MM.1S (cell line): ENCODE data around the gene KCTD10.

Experiments used
- DNase-seq: peaks from one replicate; pipeline ENCODE4 v3.0.0-alpha.2; 2015
- H2AFZ ChIP-seq: fragments of 300-600 bp; sonication (generic); 2 replicates; pipeline ENCODE4 v1.6.0; 2016; ENCODE audit warnings: antibody characterized with exemption, low read length
- H3F3A ChIP-seq: fragments of 300-600 bp; sonication (generic); 2 replicates; pipeline ENCODE4 v1.6.1; 2016; ENCODE audit warnings: mild to moderate bottlenecking, antibody characterized with exemption, low read length, moderate library complexity, mixed read lengths; ENCODE audit not compliant: insufficient read depth
- H3K27ac ChIP-seq: fragments of 300-600 bp; sonication (generic); 2 replicates; pipeline ENCODE4 v1.5.1; 2016; ENCODE audit warnings: mild to moderate bottlenecking, low read length
- H3K27me3 ChIP-seq: fragments of 300-600 bp; sonication (generic); replicated peaks from 2 replicates; pipeline ENCODE4 v1.6.0; 2016; ENCODE audit warnings: low read length; ENCODE audit not compliant: insufficient read depth
- H3K36me3 ChIP-seq: fragments of 300-600 bp; sonication (generic); replicated peaks from 2 replicates; pipeline ENCODE4 v1.6.1; 2016; ENCODE audit warnings: mild to moderate bottlenecking, low read length, mixed read lengths; ENCODE audit not compliant: insufficient read depth
- H3K4me1 ChIP-seq: fragments of 300-600 bp; sonication (generic); 2 replicates; pipeline ENCODE4 v1.6.1; 2016; ENCODE audit warnings: low read length, mixed read lengths
- H3K4me2 ChIP-seq: fragments of 300-600 bp; sonication (generic); 2 replicates; pipeline ENCODE4 v1.6.0; 2016; ENCODE audit warnings: low read depth, low read length
- H3K4me3 ChIP-seq: fragments of 300-600 bp; sonication (generic); 2 replicates; pipeline ENCODE4 v1.5.1; 2016; ENCODE audit warnings: low read length, mixed read lengths
- H3K79me2 ChIP-seq: fragments of 300-600 bp; sonication (generic); 2 replicates; pipeline ENCODE4 v1.6.1; 2016; ENCODE audit warnings: mixed run types, low read length, mixed read lengths
- H3K9ac ChIP-seq: fragments of 300-600 bp; sonication (generic); 2 replicates; pipeline ENCODE4 v1.6.1; 2016; ENCODE audit warnings: low read length, mixed read lengths
- H3K9me2 ChIP-seq: fragments of 300-600 bp; sonication (generic); replicated peaks from 2 replicates; pipeline ENCODE4 v1.6.1; 2016; ENCODE audit warnings: mild to moderate bottlenecking, low read length, mixed read lengths; ENCODE audit not compliant: insufficient read depth
- H3K9me3 ChIP-seq: fragments of 300-600 bp; sonication (generic); replicated peaks from 2 replicates; pipeline ENCODE4 v1.6.1; 2016; ENCODE audit warnings: mild to moderate bottlenecking, low read length, mixed read lengths; ENCODE audit not compliant: insufficient read depth
- H4K20me1 ChIP-seq: fragments of 300-600 bp; sonication (generic); 2 replicates; pipeline ENCODE4 v1.6.1; 2016; ENCODE audit warnings: mild to moderate bottlenecking, low read length, moderate library complexity, mixed read lengths; ENCODE audit not compliant: insufficient read depth
- EZH2 ChIP-seq: fragments of 300-600 bp; sonication (generic); optimal IDR thresholded peaks from 2 replicates; pipeline ENCODE3; 2017; ENCODE audit warnings: low read depth, mild to moderate bottlenecking, antibody characterized with exemption, low read length, mixed read lengths
- EZH2phosphoT487 ChIP-seq: fragments of 300-600 bp; sonication (generic); IDR thresholded peaks from 2 replicates; pipeline ENCODE4 v1.6.1; 2018; ENCODE audit warnings: antibody characterized with exemption, low read length
- TF ChIP-seq, protein P1 (sequence below): fragments of 300-600 bp; sonication (generic); IDR thresholded peaks from 2 replicates; pipeline ENCODE4 v1.5.1; 2016; ENCODE audit warnings: antibody characterized with exemption, low read length, mixed read lengths

Gene KCTD10

DNA sequence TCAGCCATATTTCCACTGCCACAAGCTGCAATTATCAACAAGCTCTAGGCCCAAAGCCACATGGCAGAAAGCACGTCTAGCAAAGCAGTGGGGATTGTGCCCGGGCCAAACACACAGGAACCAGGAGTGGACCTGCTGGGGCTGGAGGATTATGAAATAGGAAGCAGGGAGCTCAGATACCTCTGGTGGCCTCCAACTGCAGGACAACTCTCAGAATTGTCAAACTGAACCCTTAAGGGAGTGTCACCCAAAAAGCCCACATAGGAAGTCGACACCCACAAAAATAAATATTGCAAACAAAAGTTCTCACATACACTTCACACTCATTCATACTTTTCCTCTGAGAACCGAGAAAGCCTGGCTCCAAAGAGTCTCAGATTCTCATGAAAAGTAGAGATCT lies 26.1 kb downstream of the KCTD10 start:
- Histone ChIP-seq H3K9ac (no peak overlapping the region), H3K36me3 (no peaks in the 10 kb centered on the region), H2AFZ (no peak overlapping the region), H3K4me3 (no peak overlapping the region), H4K20me1 (no peaks in the 10 kb centered on the region), H3K4me2 (no peak overlapping the region), H3K27ac (no peak overlapping the region), H3K27me3 (no peaks in the 10 kb centered on the region), H3F3A (no peaks in the 10 kb centered on the region), H3K9me3 (no peaks in the 10 kb centered on the region), H3K9me2 (no peaks in the 10 kb centered on the region), H3K79me2 (no peaks in the 10 kb centered on the region), H3K4me1 (no peaks in the 10 kb centered on the region)
- no peak for DNase-seq
- TF ChIP-seq EZH2 (no peak), EZH2phosphoT487 (no peak)
- TF ChIP-seq, protein P1, sequence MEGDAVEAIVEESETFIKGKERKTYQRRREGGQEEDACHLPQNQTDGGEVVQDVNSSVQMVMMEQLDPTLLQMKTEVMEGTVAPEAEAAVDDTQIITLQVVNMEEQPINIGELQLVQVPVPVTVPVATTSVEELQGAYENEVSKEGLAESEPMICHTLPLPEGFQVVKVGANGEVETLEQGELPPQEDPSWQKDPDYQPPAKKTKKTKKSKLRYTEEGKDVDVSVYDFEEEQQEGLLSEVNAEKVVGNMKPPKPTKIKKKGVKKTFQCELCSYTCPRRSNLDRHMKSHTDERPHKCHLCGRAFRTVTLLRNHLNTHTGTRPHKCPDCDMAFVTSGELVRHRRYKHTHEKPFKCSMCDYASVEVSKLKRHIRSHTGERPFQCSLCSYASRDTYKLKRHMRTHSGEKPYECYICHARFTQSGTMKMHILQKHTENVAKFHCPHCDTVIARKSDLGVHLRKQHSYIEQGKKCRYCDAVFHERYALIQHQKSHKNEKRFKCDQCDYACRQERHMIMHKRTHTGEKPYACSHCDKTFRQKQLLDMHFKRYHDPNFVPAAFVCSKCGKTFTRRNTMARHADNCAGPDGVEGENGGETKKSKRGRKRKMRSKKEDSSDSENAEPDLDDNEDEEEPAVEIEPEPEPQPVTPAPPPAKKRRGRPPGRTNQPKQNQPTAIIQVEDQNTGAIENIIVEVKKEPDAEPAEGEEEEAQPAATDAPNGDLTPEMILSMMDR, result no peak

DNA sequence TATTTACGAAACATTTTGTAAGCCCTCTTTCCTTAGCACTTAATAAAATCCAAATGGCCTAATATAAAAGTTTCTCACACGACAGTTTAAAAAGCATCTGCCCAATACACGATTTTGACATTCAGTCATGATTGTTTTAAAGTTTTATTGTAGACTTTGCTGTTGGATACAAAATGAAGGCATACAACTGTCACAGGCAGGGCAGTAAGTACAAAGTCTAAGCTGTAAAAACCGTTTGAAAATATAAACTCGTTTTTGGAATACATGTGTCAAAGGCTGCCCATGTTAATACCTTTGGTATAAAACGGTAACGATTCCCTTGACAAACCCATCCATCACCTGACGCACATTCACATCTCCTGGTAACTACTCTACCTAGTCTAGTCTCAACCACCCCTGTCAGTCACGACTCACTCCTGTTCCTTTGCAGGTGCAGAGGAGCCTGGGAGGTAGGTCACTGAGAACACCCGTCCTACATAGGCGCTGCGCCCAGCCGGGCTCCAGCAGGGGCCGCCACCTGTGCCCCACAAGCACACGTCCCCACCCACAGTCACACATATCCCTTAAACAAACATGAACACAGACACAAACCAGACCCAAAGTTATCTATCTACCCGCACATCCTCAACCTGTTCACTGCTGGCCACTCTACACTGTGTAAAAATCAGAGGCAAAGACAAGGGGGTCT lies 27.1 kb downstream of the KCTD10 start:
- H3K4me1 ChIP-seq, result no peaks in the 10 kb centered on the region
- DNase-seq, result no peak
- no peak overlapping the region for H3K4me2 ChIP-seq
- no peaks in the 10 kb centered on the region for H3K9me2 ChIP-seq
- no peaks in the 10 kb centered on the region for H3F3A ChIP-seq
- H3K9me3 ChIP-seq, result no peaks in the 10 kb centered on the region
- TF ChIP-seq, protein P1, result no peak
- TF ChIP-seq EZH2, result no peak
- no peak for TF ChIP-seq EZH2phosphoT487
- no peak overlapping the region for H3K9ac ChIP-seq
- H3K79me2 ChIP-seq, result no peaks in the 10 kb centered on the region
- H3K36me3 ChIP-seq, result no peaks in the 10 kb centered on the region
- H3K27me3 ChIP-seq, result no peaks in the 10 kb centered on the region
- no peaks in the 10 kb centered on the region for H4K20me1 ChIP-seq
- H3K27ac ChIP-seq, result no peak overlapping the region
- H3K4me3 ChIP-seq, result no peak overlapping the region
- H2AFZ ChIP-seq, result no peak overlapping the region

DNA sequence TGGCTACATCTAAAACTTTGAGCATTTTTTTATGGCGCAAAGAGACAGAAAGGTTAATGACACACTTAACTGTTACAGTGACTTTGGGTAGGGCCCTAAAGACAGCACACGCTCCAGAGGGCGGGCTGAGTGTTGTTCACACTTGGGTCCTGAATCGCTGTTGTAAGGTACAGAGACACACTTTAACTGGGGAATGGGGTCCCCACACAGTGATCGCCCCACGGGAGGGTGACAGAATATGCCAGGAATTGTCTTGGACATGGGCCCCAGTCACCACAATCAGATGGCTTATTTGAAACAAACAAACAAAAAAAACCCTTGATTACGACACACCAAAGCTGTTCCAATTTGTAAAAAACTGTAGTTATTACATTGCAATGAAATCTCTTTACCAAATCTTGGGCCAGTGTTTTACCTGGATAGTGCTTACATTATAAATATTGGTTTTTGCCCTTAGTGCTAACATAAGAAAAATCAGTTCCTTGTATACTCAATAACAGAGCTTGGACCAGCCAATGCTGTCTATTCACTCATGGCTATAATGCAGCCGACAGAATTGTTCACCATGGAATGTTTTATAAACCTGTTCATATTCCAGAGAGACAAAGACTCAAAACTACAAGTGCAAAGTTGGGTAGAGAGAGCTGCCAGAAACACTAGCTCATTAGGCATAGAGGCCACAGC lies 28.3 kb downstream of the KCTD10 start:
- H3K9me3 ChIP-seq, result no peaks in the 10 kb centered on the region
- no peak overlapping the region for H3K4me3 ChIP-seq
- no peaks in the 10 kb centered on the region for H3F3A ChIP-seq
- no peak for DNase-seq
- no peaks in the 10 kb centered on the region for H3K36me3 ChIP-seq
- H4K20me1 ChIP-seq, result no peaks in the 10 kb centered on the region
- no peak overlapping the region for H2AFZ ChIP-seq
- H3K9ac ChIP-seq, result no peak overlapping the region
- H3K9me2 ChIP-seq, result no peaks in the 10 kb centered on the region
- H3K4me2 ChIP-seq, result no peak overlapping the region
- TF ChIP-seq EZH2phosphoT487, result no peak
- TF ChIP-seq, protein P1, result no peak
- TF ChIP-seq EZH2, result no peak
- H3K79me2 ChIP-seq, result no peaks in the 10 kb centered on the region
- H3K4me1 ChIP-seq, result no peaks in the 10 kb centered on the region
- H3K27ac ChIP-seq, result no peak overlapping the region
- no peaks in the 10 kb centered on the region for H3K27me3 ChIP-seq
